Measurements from ENCODE around the gene KNSTRN.

Gene KNSTRN

DNA sequence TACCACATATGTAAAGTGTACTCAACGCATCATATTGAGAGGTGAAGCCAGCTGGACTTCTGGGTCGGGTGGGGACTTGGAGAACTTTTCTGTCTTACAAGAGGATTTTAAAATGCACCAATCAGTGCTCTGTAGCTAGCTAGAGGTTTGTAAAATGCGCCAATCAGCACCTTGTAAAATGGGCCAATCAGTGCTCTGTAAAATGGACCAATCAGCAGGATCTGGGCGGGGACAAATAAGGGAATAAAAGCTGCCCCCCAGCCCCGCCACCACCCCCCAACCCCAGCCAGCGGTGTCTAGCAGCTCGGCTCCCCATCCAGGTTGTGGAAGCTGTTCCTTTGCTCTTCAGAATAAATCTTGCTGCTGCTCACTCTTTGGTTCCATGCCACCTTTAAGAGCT, 16.8 kb downstream of the KNSTRN start:
- DNase-seq = no peak

DNA sequence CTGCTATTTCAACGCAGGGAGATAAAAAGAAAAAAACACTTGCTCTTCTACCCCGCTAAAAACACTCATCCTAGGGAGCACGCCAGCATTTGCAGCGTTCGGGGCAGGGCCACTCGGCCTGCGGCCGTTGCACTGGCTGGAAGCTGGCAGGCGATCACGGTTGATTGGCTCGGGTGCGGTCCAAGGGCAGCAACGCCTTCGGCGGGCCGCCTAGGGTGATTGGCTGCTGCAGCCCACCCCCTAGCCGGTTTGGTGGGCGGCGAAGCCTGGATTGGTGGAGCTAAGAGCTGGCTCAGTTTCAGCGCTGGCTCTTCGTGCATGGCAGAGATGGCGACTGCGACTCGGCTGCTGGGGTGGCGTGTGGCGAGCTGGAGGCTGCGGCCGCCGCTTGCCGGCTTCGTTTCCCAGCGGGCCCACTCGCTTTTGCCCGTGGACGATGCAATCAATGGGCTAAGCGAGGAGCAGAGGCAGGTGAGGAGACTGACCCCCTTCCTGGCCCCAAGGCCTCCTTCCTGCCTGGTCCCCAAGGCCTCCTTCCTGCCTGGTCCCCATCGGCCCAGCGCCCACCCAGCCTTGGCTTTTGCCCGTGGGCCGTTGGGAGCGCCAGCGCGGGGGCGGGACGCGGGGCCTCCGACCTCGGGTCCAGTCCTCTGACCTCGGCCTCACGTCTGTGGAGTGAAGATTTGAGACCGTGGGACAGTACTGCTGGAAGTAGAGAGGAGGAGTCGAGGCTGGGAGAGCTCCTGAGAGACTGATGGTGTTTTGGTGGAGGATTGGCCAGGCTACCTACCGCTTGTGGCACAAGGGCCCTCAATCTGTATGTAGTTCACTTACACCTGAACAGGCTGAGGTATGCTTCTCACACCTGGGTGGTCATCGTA, 23.2 kb downstream of the KNSTRN start, which contains the start of gene IVD:
Gene IVD, plus strand, starts transcription at position 295 of the 881 bp plus-strand sequence. Its CDS starts 33 bp downstream, at position 328.
- DNase-seq = peak; percentile 92 to 95

DNA sequence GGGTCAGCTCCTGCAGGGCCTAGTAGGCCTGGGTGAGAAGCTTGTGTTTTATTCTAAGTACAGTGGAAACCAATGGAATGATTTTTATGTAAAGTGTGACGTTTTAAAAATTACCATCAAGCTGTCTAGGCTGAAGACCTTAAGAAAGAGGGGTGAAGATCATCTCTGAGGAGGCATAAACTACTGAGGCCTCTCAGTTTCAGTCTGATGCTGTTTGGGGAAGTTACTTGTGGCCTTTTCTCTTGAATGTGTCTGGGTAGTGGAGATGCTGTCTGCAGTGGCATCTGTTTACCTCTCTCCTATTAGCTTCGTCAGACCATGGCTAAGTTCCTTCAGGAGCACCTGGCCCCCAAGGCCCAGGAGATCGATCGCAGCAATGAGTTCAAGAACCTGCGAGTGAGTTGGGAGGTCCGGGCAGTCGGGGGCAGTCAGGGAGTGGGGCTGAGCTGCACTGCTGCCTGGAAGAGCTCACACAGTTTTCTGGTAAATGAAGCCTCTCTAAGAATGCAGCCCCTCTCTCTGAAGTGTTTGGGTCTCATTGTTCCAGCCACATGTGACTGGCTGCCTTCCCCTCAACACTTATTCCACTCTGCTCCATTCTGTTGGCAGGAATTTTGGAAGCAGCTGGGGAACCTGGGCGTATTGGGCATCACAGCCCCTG, 24.9 kb downstream of the KNSTRN start:
- DNase-seq = no peak

DNA sequence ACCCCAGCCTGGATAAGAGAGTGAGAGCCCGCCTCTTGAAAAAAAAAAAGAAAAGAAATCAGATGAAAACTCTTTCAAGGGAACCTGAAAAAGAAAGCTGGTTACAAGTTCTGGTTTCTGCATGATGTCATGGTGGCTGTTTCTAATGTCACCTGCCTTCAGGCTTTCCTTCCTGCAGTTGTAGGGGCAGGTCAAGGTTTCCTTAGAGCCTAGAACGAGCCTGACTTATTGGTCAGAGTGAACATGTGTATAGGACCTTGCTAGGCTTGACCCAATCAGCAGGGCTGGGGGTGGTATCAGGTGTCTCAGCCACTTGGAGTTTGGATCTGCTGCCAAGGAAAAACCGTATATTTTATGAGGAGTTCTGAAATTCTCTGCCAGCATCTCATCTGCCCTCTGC, 26.8 kb downstream of the KNSTRN start:
- DNase-seq = no peak

DNA sequence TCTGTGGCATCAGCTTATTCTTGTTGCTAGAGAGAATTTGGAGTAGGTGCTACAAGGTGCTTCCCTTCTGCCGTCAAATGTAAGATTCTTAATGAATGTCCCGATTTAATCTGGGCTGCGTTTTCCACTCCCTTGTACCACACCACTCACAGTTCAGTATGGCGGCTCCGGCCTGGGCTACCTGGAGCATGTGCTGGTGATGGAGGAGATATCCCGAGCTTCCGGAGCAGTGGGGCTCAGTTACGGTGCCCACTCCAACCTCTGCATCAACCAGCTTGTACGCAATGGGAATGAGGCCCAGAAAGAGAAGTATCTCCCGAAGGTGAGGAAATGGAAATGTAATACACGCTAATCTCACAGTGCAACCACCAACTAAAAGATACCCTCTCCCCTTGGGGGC, 28.0 kb downstream of the KNSTRN start:
- no peak for DNase-seq

DNA sequence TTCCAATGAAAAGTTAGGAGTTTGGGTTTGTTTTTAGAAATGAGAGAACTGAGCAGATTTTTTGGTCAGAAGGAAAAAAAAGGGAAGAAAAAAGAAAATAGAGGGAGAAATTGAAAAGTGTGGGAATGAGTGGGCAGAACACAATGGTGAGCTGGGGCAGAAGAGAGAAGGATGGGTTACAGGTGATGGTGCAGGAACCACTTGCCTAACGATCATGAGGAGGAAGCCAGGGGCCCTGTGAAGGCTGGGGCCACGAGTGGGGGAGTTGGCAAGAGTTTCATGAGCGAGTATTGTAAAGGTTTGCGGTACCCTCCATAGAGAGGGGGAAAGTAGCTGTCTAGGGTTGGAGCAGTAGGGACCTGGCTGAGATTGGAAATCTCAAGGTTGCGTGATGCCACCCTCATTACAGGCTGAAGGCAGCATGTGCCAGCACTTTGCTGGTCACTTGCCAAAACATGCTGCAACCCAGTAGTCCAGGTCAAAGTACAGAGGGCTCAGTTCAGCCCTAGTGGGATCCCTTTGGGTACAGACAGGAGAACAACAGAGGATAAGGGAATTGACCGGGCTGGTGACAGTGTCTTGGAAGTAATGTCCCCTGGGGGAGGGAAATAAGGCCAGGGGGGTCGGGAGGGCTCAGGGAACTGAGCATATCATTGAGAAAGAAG, 29.7 kb downstream of the KNSTRN start:
- no peak for DNase-seq

DNA sequence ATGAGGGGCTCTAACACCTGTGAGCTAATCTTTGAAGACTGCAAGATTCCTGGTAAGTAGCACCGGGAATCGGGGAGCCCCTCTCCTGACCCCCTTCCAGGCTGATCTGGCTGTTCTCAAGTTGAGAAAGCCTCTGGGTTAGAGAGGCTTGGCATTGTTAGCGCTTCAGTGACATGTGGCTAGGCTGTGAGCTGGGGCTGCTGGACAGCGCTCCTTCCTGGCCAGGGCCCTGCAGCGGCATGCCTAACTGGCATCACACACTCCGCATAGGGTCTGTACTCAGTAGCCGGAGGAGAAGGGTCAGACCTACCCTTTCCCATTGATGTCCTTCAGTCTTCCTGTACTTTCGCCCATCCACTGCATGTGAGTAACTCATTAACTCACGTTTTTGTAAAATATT, 30.5 kb downstream of the KNSTRN start:
- no peak for DNase-seq

DNA sequence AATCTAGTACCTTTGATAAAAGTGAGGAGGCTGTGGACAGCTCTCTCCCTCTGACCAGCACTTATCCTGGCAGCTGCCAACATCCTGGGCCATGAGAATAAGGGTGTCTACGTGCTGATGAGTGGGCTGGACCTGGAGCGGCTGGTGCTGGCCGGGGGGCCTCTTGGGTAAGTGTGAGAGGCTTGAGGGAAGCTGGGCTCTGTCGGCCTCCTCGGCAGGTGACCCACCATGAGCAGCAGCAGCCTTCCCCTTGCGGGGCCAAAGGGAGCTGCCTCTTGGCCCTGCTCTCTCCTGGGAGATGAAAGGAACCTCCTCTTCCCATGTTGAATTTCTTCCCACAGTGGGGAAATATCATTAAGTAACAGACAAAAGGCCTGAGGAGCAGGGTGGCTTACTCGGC, 32.3 kb downstream of the KNSTRN start:
- DNase-seq = no peak

DNA sequence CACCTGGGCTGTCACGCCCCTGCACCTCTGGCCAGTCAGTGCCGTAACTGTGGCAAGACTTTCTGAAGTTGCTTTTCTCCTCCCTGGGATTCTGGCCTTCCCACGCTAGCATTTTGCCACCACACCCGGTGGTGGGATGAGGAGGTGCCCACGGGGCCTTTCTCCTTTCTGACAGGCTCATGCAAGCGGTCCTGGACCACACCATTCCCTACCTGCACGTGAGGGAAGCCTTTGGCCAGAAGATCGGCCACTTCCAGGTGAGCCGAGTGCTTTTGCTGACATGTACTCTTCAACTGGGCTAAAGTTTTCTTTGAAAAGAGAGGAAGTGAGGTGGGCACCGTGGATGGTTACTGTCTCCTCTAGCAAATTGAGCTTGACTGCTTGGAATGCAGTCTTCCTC, 32.7 kb downstream of the KNSTRN start:
- DNase-seq = no peak

DNA sequence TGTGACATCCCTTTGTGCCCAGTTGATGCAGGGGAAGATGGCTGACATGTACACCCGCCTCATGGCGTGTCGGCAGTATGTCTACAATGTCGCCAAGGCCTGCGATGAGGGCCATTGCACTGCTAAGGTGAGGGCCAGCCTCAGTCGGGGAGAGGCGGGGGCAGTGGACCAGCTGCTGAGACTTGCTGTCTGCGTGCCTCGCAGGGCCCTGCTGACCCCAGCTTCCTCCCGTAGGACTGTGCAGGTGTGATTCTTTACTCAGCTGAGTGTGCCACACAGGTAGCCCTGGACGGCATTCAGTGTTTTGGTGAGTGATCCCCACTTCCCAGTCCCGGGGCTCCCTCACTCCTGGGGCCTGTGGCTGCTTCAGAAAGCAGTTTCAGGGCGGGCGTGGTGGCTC, 33.5 kb downstream of the KNSTRN start:
- DNase-seq = no peak

DNA sequence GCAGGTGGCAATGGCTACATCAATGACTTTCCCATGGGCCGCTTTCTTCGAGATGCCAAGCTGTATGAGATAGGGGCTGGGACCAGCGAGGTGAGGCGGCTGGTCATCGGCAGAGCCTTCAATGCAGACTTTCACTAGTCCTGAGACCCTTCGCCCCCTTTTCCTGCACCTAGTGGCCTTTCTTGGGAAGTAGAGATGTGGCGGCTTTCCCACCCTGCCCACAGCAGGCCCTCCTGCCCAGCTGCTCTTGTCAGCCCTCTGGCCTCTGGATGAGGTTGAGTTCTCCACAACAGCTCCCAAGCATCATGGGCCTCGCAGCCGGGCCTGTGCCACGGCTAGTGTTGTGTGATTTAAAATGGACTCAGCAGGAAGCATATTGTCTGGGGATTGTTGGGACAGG, 35.6 kb downstream of the KNSTRN start:
- DNase-seq = no peak

DNA sequence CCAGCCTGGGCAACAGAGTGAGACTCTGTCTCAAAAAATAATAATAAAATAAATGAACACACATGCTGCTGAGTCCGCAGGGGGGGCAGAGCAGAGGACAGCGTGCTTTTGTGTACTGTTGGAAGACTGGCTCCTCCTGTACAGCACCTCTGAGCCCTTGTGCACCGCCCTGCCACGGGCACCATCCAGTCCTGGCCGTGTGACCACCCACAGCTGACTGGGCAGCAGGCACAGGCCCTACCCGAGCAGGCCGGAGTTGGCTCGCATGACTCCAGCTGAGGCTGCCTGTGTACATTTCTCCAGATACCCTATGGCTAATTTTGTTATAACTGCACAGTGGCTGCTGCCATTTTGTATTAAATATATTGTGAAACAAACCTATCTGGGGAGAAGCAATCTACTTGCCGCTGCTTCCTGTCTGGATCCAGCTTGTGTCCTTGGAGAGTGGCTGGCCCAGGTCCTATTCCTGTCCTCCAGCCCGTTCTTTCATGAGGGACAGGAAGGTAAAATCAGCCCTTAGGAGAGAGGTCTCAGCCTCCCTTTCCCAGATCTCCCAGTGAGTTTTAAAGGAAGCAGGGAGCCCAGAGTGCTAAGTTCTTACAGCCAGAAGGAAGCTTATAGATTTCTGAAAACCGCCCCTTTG, 37.7 kb downstream of the KNSTRN start:
- DNase-seq = no peak

DNA sequence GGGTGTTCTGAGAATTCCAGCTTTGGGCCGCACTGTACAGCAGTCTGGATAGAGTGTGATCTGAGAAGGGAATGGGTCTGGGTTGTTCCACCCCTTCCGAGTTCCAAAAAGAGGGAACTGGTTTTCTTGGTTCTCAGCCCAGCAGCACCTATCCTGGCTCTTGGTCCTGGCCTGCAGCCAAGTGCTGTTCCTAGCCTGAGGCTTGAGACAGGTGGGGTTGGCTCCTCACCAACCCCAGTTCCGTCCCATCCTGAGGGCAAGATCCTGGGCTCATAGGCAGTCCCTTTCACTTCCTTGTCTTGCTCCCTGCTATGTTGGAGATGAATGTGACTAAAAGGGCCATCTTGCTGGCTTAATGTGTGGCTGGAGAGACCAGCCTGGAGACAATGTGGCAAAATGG, 38.3 kb downstream of the KNSTRN start:
- DNase-seq = no peak

DNA sequence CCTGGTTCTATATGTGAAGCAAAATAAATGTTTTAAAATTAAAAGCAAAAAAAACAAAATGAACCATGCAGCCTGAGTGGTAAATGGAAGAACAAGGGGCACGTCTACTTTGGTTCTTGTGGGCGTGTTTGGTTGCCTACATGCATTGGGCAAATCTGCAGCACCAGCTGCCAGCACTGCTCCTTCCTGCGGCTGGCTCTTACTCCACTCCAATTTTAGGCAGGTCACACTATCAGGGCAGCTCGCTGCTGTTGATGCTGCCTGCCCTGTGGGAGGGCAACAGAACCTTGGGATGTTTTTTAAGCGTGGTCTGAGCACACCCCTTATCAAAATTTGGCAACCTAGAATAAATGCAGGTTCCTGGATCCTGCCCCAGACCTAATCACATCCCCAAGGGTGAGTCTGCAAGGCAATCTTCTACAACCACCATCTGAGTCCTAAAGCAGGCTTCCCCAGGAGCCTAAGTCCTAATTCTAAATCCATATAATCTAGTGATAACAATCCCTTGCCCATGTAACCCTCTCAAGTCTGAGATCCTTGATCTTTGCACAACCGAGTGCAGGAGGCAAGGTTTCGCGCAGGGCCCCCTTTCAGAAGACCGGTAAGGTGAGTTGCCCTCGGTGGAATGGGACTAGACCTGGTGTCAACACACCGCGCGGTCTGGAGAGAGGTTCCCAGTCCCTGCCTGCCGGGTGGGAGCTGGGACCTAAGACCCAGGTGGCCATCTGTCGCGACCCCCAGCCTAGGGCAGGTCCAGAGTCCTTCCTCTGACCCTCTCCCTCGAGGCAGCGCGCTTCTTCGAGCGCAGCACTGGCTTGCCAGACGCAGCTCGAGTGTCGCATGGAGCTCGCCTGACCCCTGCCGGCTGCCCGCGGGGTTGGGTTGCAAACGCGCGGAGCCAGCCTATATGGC, 39.0 kb downstream of the KNSTRN start:
- DNase-seq = peak; percentile 89 to 92

DNA sequence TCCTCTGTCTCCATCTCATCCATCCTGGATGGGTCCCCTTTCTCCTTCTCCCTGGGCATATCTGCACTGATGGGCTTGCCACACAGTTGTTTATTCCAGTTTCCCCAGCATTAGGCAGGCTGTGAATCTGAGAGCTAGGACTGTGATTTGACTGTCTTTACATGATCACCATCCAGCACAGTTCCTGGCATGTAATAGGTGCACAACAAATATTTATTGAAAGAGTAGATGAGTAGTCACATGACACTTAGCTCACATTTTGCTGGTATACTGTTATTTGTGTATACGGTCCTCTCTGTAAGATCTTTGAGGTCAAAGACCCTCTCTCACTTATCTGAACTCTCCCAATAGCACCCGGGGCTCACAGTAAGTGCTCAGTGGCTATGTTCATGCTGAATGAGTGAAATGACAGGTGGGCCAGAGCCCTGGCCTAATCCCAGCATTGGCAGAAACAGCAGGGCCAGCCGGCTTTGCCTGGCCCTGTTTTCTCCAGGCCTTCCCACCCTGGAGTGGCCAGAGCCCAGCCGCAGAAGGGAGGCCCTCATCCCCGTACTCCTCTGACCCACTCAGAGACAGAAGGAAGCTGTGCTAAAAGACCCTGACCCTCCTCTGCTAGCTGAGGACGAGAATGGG, 42.1 kb downstream of the KNSTRN start:
- no peak for DNase-seq

DNA sequence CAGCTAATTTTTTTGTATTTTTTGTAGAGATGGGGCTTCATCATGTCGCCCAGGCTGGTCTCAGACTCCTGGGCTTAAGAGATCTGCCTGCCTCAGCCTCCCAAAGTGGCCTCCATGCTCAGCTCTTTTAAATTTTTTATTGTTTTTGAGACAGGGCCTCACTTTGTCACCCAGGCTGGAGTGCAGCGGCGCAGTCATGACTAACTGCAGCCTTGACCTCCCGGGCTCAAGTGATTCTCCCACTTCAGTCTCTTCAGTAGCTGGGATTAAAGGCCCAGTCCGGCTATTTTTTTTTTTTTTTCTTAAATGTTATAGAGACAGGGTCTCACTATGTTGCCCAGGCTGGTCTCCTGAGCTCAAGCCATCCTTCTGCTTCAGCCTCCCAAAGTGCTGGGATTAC, 43.2 kb downstream of the KNSTRN start:
- DNase-seq = no peak

DNA sequence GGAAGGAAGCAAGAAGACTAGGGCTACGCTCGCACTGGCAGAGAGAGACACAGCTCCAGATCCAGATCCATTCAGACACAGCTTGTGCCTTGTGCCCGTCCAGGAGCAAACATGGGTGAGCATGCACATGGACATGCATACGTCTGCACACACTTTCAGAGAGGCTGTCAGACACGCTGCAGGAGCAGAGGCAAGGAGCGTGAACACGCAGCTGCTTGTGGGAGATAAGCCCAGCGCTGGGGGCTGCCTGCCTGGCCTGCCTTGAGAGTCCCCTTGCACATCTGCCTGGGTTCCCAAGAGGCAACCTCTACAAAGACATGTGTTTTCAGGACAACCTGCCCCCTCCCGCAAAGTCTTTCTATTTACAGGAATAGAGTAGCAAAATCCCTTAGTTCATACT, 44.7 kb downstream of the KNSTRN start:
- DNase-seq = no peak

DNA sequence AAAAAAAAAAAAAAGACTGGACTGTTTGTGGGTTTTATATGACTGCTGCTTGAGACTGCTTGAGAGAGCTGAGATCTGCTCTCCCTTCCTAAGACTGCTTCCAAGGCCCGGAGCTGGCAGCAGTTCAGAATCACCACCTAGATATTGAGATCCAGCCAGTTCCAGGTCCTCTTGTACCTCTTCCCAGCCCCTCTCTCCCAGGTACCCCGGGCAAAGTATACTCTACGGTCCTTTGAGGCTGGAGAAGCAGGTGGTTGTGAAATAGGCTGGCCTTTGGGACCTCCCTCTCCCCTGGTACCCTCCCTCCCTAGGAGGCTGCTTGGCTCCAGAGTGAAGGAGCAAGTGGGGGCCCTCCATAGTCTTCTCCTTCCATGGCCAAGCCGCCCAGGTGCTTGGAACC, 45.7 kb downstream of the KNSTRN start:
- no peak for DNase-seq

DNA sequence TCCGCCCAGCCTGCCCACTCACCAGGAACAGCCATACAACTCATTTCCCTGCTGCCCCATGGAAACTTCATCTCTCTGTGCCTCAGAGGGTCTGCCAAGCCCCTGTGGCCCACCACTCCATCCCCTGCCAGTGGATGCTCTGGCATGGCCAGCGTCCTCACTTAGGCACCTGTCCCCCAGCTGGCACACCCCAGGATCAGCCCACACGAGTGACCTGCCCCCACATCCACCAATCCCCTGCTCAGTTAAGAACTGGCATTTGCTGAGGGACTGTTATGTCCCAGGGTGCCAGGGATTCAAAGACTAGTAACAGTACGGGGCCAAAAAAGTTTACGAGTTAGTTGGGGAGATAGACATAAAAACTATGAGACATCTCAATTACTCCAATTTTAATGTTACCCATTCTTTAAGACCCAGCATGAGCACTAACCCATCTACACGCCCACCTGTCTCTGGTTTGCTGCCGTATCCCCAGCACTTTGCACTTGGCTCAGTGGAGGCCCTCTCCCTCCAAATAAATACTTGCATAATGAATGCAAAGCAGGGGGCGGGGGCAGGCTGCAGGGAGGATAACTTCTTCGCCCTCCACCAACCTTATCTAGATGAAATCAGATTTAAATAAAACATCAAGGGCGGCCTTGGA, 46.7 kb downstream of the KNSTRN start:
- DNase-seq = no peak

DNA sequence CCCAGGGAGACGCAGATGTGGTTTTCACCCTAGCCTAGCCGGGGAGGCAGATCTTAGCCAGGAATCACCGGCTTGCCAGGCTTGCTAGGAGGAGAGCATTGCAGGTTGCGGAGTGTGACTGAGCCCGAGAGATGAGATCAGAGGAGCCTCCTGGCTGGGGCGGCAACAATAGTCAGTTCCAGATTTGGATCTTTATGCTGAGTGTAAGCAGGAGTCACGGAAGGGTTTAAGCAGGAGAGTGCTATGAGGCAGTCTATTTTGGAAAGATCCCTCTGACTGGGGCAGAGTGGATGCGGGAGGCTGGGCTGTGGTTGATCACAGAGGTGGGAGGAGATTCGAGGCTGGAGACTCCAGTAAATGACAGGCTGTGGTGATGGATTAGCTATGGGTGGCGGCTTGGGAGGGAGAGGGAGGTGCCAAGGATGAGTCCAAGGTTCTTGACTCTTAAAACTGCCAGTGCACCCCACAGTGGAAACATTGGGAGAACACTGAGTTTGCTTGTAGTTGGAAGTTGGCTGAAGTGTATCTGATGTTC, 47.8 kb downstream of the KNSTRN start:
- DNase-seq = no peak
